NCI-H128 (cell line): ENCODE results near the gene CYP17A1.
"Not testable (repeated sequence)": the region's sequence is repeated elsewhere in the genome, so short reads cannot be mapped to it uniquely, and the experiment has no call there.

Experiments
- DNase-seq: peaks from one replicate; lab custom pipeline; 2025; ENCODE audit not compliant: unreplicated experiment; lab: John Stamatoyannopoulos, UW

CYP17A1 gene

GRCh38 chr10:102838276-102838927 lies 1.2 kb upstream of the CYP17A1 start:
- not testable (repeated sequence) for DNase-seq

GRCh38 chr10:102835007-102835482 lies 2.2 kb downstream of the CYP17A1 start:
- peak; percentile 53 for DNase-seq

GRCh38 chr10:102834143-102834542 lies 3.1 kb downstream of the CYP17A1 start:
- no peak for DNase-seq

GRCh38 chr10:102832987-102833386 lies 4.2 kb downstream of the CYP17A1 start:
- DNase-seq: no peak

- DNase-seq: no peak
Measured at GRCh38 chr10:102832248-102832647, 5.0 kb downstream of the CYP17A1 start.

GRCh38 chr10:102831322-102832071 lies 5.7 kb downstream of the CYP17A1 start:
- no peak for DNase-seq

GRCh38 chr10:102827597-102827975 lies 9.6 kb downstream of the CYP17A1 start:
- DNase-seq: no peak

- no peak for DNase-seq
Measured at GRCh38 chr10:102826148-102826796, 10.9 kb downstream of the CYP17A1 start.

- DNase-seq: no peak
Measured at GRCh38 chr10:102824664-102825063, 12.5 kb downstream of the CYP17A1 start.

GRCh38 chr10:102822222-102822621 lies 15.0 kb downstream of the CYP17A1 start:
- no peak for DNase-seq

- DNase-seq: not testable (repeated sequence)
Measured at GRCh38 chr10:102820008-102820407, 17.2 kb downstream of the CYP17A1 start.

GRCh38 chr10:102819054-102819453 lies 18.2 kb downstream of the CYP17A1 start:
- DNase-seq: no peak

- no peak for DNase-seq
Measured at GRCh38 chr10:102817175-102817574, 20.0 kb downstream of the CYP17A1 start.

GRCh38 chr10:102815790-102816549 lies 21.2 kb downstream of the CYP17A1 start:
- no peak for DNase-seq

- DNase-seq: no peak
Measured at GRCh38 chr10:102814873-102815661, 22.1 kb downstream of the CYP17A1 start.

- no peak for DNase-seq
Measured at GRCh38 chr10:102814453-102814871, 22.8 kb downstream of the CYP17A1 start.

- no peak for DNase-seq
Measured at GRCh38 chr10:102813734-102814452, 23.3 kb downstream of the CYP17A1 start.

GRCh38 chr10:102813017-102813541 lies 24.1 kb downstream of the CYP17A1 start:
- DNase-seq: no peak

- no peak for DNase-seq
Measured at GRCh38 chr10:102812231-102812876, 24.9 kb downstream of the CYP17A1 start.
